GM12874 (cell line): ENCODE data around the gene PADI4.

Experiments
- CTCF ChIP-seq: IDR thresholded peaks from 2 replicates; pipeline ENCODE4 v1.5.1; 2011; ENCODE audit warnings: low read depth, mild to moderate bottlenecking, control low read depth, low read length, moderate library complexity; ENCODE audit not compliant: insufficient read depth

The PADI4 gene

GRCh38 chr1:17296086-17296485, 11.9 kb upstream of the PADI4 start:
- TF ChIP-seq CTCF: no peak

GRCh38 chr1:17297991-17298390, 10.0 kb upstream of the PADI4 start:
- TF ChIP-seq CTCF: no peak

- no peak for TF ChIP-seq CTCF
These were observed 6.2 kb upstream of the PADI4 start for GRCh38 chr1:17301767-17302166.

- no peak for TF ChIP-seq CTCF
These were observed 3.7 kb upstream of the PADI4 start for GRCh38 chr1:17304151-17304825.

GRCh38 chr1:17304826-17305175, 3.2 kb upstream of the PADI4 start:
- no peak for TF ChIP-seq CTCF

- no peak for TF ChIP-seq CTCF
These were observed 2.4 kb upstream of the PADI4 start for GRCh38 chr1:17305576-17306095.

GRCh38 chr1:17306407-17306806, 1.6 kb upstream of the PADI4 start:
- no peak for TF ChIP-seq CTCF
